ENCODE measurements around the gene ZHX3. TPM values are rescaled to one million over a fixed set of nuclear protein-coding genes. Genes with fewer than 3 reads are reported as not detected.

The ZHX3 gene
- total RNA-seq, 1 donor from 2014 or later, result 53.3 TPM

GRCh38 chr20:41265938-41266337, 51.6 kb downstream of the ZHX3 start:
- Histone ChIP-seq H3K27me3 (no peaks in the 10 kb centered on the region), H3K27ac (no peak overlapping the region)
- no peak for TF ChIP-seq CTCF (IDR thresholded peaks at IDR 0.05)

GRCh38 chr20:41264819-41265218, 52.7 kb downstream of the ZHX3 start:
- no peak overlapping the region for H3K4me3 ChIP-seq
- H3K4me1 ChIP-seq, result peaks cover 0 to 17% of the 10 kb centered on the region in 2 donors
- intact Hi-C loops (cut with DNase I), result no loop called here
- no peaks in the 10 kb centered on the region for H3K9me3 ChIP-seq
- peaks cover 5 to 13% of the 10 kb centered on the region in 2 donors for H3K36me3 ChIP-seq
- H3K27ac ChIP-seq, result no peak overlapping the region
- no peak for DNase-seq (ENCODE audit: low spot score in 2 of 2)
- TF ChIP-seq CTCF (IDR thresholded peaks at IDR 0.05), result no peak
- H3K27me3 ChIP-seq, result no peaks in the 10 kb centered on the region

More at GRCh38 chr20:41265938-41266337, 51.6 kb downstream of the ZHX3 start:
- Histone ChIP-seq H3K9me3 (no peaks in the 10 kb centered on the region), H3K4me3 (no peak overlapping the region), H3K4me1 (peaks cover 0 to 17% of the 10 kb centered on the region in 2 donors), H3K36me3 (peaks cover 5 to 13% of the 10 kb centered on the region in 2 donors)
- no peak for DNase-seq (ENCODE audit: low spot score in 2 of 2)
- intact Hi-C loops (cut with DNase I), result no loop called here

- intact Hi-C loops (cut with DNase I), result no loop called here
Observed at GRCh38 chr20:41261790-41262717, 55.5 kb downstream of the ZHX3 start.

GRCh38 chr20:41261260-41261659, 56.3 kb downstream of the ZHX3 start:
- Histone ChIP-seq H3K4me3 (no peak overlapping the region), H3K4me1 (peaks cover 0 to 11% of the 10 kb centered on the region in 2 donors), H3K27ac (peak overlapping the region in 1 of 2 donors; percentile 30), H3K36me3 (no peaks in the 10 kb centered on the region), H3K9me3 (no peaks in the 10 kb centered on the region), H3K27me3 (no peaks in the 10 kb centered on the region)
- intact Hi-C loops (cut with DNase I), result no loop called here
- no peak for TF ChIP-seq CTCF (IDR thresholded peaks at IDR 0.05)
- DNase-seq (ENCODE audit: low spot score in 2 of 2), result no peak

More at GRCh38 chr20:41261790-41262717, 55.5 kb downstream of the ZHX3 start:
- H3K36me3 ChIP-seq, result peaks cover 0 to 3% of the 10 kb centered on the region in 2 donors
- DNase-seq (ENCODE audit: low spot score in 2 of 2), result no peak
- no peak overlapping the region for H3K4me3 ChIP-seq
- no peaks in the 10 kb centered on the region for H3K9me3 ChIP-seq
- H3K4me1 ChIP-seq, result peaks cover 0 to 11% of the 10 kb centered on the region in 2 donors
- no peaks in the 10 kb centered on the region for H3K27me3 ChIP-seq
- peak overlapping the region in 1 of 2 donors; percentile 2 for H3K27ac ChIP-seq
- no peak for TF ChIP-seq CTCF (IDR thresholded peaks at IDR 0.05)

GRCh38 chr20:41260734-41261220, 56.8 kb downstream of the ZHX3 start:
- H3K27ac ChIP-seq, result peak overlapping the region in 1 of 2 donors; percentile 30
- H3K9me3 ChIP-seq, result no peaks in the 10 kb centered on the region
- H3K27me3 ChIP-seq, result no peaks in the 10 kb centered on the region
- H3K4me1 ChIP-seq, result peaks cover 0 to 11% of the 10 kb centered on the region in 2 donors
- intact Hi-C loops (cut with DNase I), result no loop called here
- DNase-seq (ENCODE audit: low spot score in 2 of 2), result no peak
- no peaks in the 10 kb centered on the region for H3K36me3 ChIP-seq
- TF ChIP-seq CTCF (IDR thresholded peaks at IDR 0.05), result no peak
- no peak overlapping the region for H3K4me3 ChIP-seq
